Measurements from ENCODE around the gene SPTBN2. TPM values are rescaled to one million over a fixed set of nuclear protein-coding genes. Genes with fewer than 3 reads are reported as not detected.

Gene SPTBN2
- total RNA-seq, 1 donor from 2014 or later: 62.4 TPM

- Mint-ChIP-seq H3K4me3 (no peak overlapping the region), H3K27ac (no peak overlapping the region), H3K9me3 (no peaks in the 10 kb centered on the region), H3K27me3 (ENCODE audit: low read depth) (peaks cover 21% of the 10 kb centered on the region), H3K36me3 (no peaks in the 10 kb centered on the region), H3K4me1 (peaks cover 52% of the 10 kb centered on the region)
- no peak for DNase-seq (ENCODE audit: low spot score in 2 of 2, unreplicated experiment in 2 of 2)
- no peak for TF ChIP-seq CTCF (IDR thresholded peaks at IDR 0.05; ENCODE audit: unreplicated experiment)
Measured at GRCh38 chr11:66723693-66724092, 5.3 kb downstream of the SPTBN2 start.

GRCh38 chr11:66722745-66723651 is 6.0 kb downstream of the SPTBN2 start:
- H3K27me3 Mint-ChIP-seq (ENCODE audit: low read depth): peaks cover 19% of the 10 kb centered on the region
- DNase-seq (ENCODE audit: low spot score in 2 of 2, unreplicated experiment in 2 of 2): no peak
- TF ChIP-seq CTCF (IDR thresholded peaks at IDR 0.05; ENCODE audit: unreplicated experiment): no peak

GRCh38 chr11:66721939-66722338 is 7.1 kb downstream of the SPTBN2 start:
- TF ChIP-seq CTCF (IDR thresholded peaks at IDR 0.05; ENCODE audit: unreplicated experiment): no peak
- H3K36me3 Mint-ChIP-seq: no peaks in the 10 kb centered on the region
- no peaks in the 10 kb centered on the region for H3K9me3 Mint-ChIP-seq
- H3K4me3 Mint-ChIP-seq: no peak overlapping the region
- H3K4me1 Mint-ChIP-seq: peaks cover 63% of the 10 kb centered on the region
- H3K27ac Mint-ChIP-seq: no peak overlapping the region
- peaks cover 15% of the 10 kb centered on the region for H3K27me3 Mint-ChIP-seq (ENCODE audit: low read depth)
- no peak for DNase-seq (ENCODE audit: low spot score in 2 of 2, unreplicated experiment in 2 of 2)

More at GRCh38 chr11:66722745-66723651, 6.0 kb downstream of the SPTBN2 start:
- H3K4me1 Mint-ChIP-seq: peaks cover 57% of the 10 kb centered on the region
- no peak overlapping the region for H3K27ac Mint-ChIP-seq
- H3K36me3 Mint-ChIP-seq: no peaks in the 10 kb centered on the region
- H3K4me3 Mint-ChIP-seq: no peak overlapping the region
- no peaks in the 10 kb centered on the region for H3K9me3 Mint-ChIP-seq

GRCh38 chr11:66720899-66721470 is 8.0 kb downstream of the SPTBN2 start:
- no peak overlapping the region for H3K4me3 Mint-ChIP-seq
- no peak for TF ChIP-seq CTCF (IDR thresholded peaks at IDR 0.05; ENCODE audit: unreplicated experiment)
- H3K9me3 Mint-ChIP-seq: no peaks in the 10 kb centered on the region
- no peaks in the 10 kb centered on the region for H3K36me3 Mint-ChIP-seq
- peaks cover 59% of the 10 kb centered on the region for H3K4me1 Mint-ChIP-seq
- no peak for DNase-seq (ENCODE audit: low spot score in 2 of 2, unreplicated experiment in 2 of 2)
- peak overlapping the region; percentile 89 for H3K27ac Mint-ChIP-seq
- peaks cover 7% of the 10 kb centered on the region for H3K27me3 Mint-ChIP-seq (ENCODE audit: low read depth)

GRCh38 chr11:66720223-66720898 is 8.7 kb downstream of the SPTBN2 start:
- peaks cover 4% of the 10 kb centered on the region for H3K36me3 Mint-ChIP-seq
- TF ChIP-seq CTCF (IDR thresholded peaks at IDR 0.05; ENCODE audit: unreplicated experiment): no peak
- peaks cover 52% of the 10 kb centered on the region for H3K4me1 Mint-ChIP-seq
- peaks cover 2% of the 10 kb centered on the region for H3K27me3 Mint-ChIP-seq (ENCODE audit: low read depth)
- peak overlapping the region; percentile 89 for H3K27ac Mint-ChIP-seq
- peak; percentile 56 to 67 for DNase-seq (ENCODE audit: low spot score in 2 of 2, unreplicated experiment in 2 of 2)
- H3K9me3 Mint-ChIP-seq: no peaks in the 10 kb centered on the region
- peak overlapping the region; percentile 24 for H3K4me3 Mint-ChIP-seq
